GM20000 (cell line): ENCODE data around the gene TIMM50.

ENCODE experiments used
- DNase-seq: peaks from one replicate; pipeline ENCODE4 v3.0.0; 2012; ENCODE audit warnings: low spot score
- TF ChIP-seq, protein P1 (sequence below): IDR thresholded peaks from 2 replicates; pipeline ENCODE4 v1.5.1; 2012; ENCODE audit warnings: mild to moderate bottlenecking, control low read depth; ENCODE audit errors: extremely low read depth, missing control alignments

Gene TIMM50

DNA sequence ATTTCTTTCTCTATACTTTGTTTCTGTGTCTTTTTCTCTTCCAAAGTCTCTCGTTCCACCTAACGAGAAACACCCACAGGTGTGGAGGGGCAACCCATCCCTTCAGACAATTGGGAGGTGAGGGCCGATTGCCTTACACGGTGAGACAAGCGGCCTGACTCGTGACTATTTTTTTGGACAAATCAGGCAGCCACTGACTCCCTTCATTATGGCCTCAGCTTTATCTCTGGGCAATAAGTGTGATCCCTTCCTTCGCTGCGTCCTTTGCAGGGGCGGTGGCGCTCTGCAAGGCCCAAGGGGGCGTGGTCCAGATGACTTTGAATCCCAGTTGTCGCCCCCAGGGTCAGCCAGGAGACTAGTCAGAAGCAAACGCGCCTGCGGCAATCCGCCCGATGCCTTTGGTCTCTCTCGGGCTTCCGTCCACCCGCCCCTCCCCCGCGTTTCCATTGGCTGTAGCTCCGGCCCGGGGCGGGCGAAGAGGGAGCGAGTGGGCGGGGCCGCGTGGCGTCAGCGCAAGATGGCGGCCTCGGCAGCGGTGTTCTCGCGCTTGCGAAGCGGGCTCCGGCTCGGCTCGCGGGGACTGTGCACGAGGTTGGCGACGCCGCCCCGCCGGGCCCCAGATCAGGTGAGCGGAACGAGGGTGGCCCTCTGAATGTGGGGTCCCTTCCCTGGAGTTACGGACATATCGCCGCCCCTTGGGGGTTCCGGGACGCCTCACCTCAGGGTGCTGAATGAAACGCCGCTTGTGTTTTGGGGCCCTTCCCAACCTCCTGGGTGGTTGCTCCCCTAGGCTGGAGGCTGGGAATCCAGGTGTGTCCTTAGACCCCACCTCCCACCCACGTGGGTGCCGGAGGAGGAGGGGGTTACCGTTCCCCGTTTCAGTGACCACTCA lies at the start of gene TIMM50:
Gene TIMM50, plus strand, starts transcription at position 502 of the 892 bp plus-strand sequence. Its CDS starts 16 bp downstream, at position 518.
- TF ChIP-seq, protein P1, sequence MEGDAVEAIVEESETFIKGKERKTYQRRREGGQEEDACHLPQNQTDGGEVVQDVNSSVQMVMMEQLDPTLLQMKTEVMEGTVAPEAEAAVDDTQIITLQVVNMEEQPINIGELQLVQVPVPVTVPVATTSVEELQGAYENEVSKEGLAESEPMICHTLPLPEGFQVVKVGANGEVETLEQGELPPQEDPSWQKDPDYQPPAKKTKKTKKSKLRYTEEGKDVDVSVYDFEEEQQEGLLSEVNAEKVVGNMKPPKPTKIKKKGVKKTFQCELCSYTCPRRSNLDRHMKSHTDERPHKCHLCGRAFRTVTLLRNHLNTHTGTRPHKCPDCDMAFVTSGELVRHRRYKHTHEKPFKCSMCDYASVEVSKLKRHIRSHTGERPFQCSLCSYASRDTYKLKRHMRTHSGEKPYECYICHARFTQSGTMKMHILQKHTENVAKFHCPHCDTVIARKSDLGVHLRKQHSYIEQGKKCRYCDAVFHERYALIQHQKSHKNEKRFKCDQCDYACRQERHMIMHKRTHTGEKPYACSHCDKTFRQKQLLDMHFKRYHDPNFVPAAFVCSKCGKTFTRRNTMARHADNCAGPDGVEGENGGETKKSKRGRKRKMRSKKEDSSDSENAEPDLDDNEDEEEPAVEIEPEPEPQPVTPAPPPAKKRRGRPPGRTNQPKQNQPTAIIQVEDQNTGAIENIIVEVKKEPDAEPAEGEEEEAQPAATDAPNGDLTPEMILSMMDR, result no peak
- DNase-seq, result peak; percentile 95

DNA sequence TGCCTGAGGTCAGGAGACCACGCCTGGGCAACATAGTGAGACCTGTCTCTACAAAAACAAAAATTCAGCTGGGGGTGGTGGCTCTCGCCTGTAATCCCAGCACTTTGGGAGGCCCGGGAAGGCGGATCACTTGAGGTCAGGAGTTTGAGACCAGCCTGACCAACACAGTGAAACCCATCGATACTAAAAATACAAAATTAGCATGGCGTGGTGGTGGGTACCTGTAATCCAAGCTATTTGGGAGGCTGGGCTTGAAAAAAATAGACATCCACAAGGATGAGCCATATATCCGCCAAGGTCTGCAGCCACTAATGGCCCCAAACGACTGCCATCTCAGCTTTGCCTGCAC lies 48.0 kb upstream of the TIMM50 start:
- TF ChIP-seq, protein P1, result no peak
- DNase-seq, result no peak

DNA sequence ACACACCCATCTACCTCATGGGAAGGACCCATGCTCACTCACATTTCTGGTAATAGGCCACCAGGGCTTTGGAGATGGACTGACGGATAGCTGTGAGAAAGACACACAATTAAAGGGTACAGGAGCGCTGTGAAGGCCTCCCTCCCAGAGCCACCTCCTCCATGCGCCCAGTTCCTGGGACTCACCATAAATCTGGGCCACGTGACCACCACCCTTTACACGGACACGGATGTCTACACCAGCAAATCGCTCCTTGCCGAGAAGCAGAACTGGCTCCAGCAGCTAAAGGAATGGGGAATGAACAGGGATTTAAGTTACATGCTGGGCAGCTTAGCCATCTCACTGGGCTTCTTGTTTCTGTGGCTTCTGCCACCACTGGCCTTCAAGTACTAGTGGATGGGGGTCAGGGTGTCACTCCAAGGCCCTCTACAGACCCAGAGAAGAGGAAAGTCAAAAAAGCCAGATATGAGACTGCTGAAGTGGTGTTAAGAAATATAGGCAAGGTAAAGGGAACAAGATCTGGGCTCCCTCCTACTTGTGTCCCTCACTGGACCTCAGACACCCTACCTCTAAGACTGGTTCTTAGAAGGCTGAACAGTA lies 47.1 kb upstream of the TIMM50 start:
- TF ChIP-seq, protein P1, result no peak
- DNase-seq, result no peak

DNA sequence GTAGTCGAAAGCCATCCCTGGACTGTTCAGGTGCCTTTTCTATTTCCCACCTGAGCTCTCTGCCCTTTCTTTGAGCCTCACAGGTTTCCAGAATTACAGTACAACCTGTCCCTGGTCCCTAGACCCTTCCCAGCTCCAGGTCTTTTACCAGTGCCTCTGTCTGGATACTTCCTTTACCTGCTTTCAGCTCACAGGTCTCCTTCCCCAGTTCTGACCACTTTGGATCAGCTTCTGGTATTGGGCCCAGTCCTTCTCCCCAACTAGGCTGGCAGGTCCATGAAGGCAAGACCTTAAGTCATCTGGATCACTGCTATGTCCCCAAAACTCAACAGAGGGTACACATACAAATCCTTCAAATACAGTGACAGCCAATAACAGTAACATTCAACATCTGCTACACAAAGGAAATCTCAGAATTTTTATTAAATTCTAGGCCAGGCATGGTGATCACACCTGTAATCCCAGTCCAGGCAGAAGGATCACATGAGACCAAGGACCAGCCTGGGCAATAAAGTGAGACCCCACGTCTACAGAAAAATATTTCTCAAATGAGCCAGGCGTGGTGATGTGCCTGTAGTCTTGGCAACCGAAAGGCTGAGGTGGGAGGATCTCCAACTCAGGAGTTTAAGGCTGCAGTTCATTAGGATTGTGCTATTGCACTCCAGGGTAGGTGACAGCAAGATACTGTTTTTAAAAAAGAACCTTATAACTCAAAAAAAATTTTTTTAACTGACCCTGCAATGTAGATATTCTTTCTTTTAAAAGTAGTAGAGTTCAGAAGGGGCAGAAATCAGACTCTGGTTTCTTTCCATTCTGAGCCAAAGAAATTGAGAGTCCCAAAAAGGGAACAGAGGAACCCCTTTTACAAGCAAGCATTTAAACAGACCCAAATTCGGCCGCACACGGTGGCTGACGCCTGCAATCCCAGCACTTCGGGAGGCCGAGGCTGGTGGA lies 46.2 kb upstream of the TIMM50 start:
- DNase-seq, result no peak
- TF ChIP-seq, protein P1, result no peak

DNA sequence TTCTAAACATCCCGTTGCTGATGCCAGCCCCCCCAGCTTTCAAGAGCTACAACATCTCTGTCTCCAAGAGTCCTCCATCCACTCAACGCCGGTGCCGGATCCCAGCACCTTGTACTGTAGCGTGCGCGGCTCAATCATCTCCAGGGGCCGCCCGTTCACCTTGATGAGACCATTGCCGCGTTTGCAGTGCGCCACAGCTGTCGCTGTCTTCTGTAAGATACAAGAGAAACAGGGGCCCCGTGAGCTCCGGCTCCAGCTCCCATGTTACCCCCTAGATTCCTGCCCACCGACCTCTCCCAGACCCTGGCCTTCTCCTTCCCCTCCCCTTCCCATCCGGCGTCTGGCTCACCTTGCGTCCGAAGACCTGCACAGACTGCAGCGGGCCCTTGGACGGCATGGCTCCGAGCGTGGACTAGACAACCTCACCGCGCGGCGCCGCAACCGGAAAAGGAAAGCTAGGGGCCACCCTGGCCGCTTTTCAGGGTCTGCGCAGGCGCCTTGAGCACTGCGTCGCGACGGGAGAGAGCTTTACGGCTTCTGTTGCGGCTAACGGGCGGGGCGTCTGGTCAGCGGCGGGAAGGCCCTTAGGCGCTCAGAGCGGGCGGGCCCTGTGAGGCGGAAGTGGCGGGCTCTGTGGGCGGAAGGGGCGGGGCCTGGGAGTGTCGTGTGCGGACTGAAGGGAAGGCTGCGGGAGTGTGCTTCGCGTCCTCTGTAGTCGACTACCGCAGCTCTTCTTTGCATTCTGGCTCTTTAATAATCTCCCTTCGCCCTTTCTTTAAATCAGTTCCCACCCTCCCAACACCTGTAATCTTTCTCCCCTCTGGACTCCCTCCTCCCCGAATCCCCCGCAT lies 44.9 kb upstream of the TIMM50 start, which contains the start of gene RPS16:
Gene RPS16, minus strand, starts transcription at position 451 of the 851 bp plus-strand sequence. Its CDS starts 54 bp downstream, at position 397.
- peak; percentile 92 for DNase-seq

DNA sequence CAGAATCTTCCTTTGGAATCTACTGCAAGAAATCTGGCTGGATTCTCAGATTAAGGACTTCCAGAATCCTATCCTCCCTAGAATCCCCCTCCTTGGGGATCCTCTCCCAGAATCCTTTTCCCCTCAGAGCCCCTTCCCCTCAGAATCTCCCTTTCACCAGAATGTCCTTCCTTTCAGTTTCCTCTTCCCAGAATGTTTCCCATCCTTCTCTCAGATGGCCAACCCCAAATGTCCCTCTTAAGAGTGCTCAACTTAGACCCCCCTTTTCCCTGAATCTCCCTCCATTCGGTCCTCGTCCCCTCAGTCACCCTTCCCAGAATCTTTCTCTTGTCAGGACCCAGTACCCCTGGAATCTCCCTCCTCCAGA lies 44.3 kb upstream of the TIMM50 start:
- DNase-seq, result no peak
- TF ChIP-seq, protein P1, result no peak

More for the DNA sequence above, 44.9 kb upstream of the TIMM50 start, which contains the start of gene RPS16:
- TF ChIP-seq, protein P1, result no peak
